H1 (cell line): Measurements from ENCODE around the gene ANKRD29.

ENCODE experiments used
- EP300 ChIP-seq, 2 experiments: IDR thresholded peaks; 1 replicate in 1 of 2; 2 replicates in 1 of 2; pipeline ENCODE4 v1.6.1; 2011 to 2012; ENCODE audit warnings: low read depth in 2 of 2, low read length in 2 of 2, mild to moderate bottlenecking in 2 of 2, borderline replicate concordance in 1 of 2, inconsistent platforms in 1 of 2, moderate library complexity in 1 of 2
- EZH2 ChIP-seq: fragments of 200-600 bp; sonication (generic); IDR thresholded peaks from 2 replicates; pipeline ENCODE4 v1.7.1; 2012; ENCODE audit warnings: low read depth, mild to moderate bottlenecking, moderate library complexity, low read length, inconsistent platforms; ENCODE audit not compliant: severe bottlenecking
- NRF1 ChIP-seq: IDR thresholded peaks from 2 replicates; pipeline ENCODE4 v1.6.1; 2011; ENCODE audit warnings: mild to moderate bottlenecking, low read depth, low read length, improper control_type of control experiment
- SP4 ChIP-seq: IDR thresholded peaks from 2 replicates; pipeline ENCODE4 v1.6.1; 2012; ENCODE audit warnings: low read length, inconsistent platforms
- SUZ12 ChIP-seq: fragments of 200-600 bp; sonication (generic); IDR thresholded peaks from 2 replicates; pipeline ENCODE4 v1.6.1; 2012; ENCODE audit warnings: mild to moderate bottlenecking, inconsistent platforms, low read length, moderate library complexity, mixed read lengths
- TF ChIP-seq, protein P1 (sequence below): IDR thresholded peaks from 2 replicates; pipeline ENCODE4 v1.6.1; 2012; ENCODE audit warnings: inconsistent platforms

DNA sequence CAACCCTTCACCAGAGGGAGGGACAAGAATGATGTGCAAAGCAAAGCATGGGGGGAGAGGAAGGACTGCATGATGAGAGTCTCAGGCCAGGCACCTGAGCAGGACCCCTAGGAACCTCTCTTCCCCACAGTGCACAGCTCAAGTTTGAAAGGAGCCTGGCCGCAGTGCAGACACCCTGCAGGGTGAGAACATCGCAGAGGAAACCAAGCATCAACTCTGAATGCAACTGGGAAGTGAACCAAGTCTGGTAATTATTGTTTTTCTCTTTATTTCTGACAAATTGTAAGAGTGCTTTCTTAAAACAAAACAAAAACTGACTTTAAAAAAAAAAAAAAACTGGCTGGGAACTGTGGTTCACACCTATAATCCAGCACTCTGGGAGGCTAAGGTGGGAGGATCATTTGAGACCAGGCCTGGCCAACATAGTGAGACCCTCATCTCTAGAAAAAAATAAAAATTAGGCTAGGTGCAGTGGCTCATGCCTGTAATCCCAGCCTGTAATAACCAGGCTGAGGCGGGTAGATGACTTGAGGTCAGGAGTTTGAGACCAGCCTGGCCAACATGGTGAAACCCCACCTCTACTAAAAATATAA lies 91.7 kb downstream of the ANKRD29 start:
- no peak for TF ChIP-seq EP300 (IDR thresholded peaks at IDR 0.05; ENCODE audit: borderline replicate concordance in 1 of 2, low read depth in 2 of 2, low read length in 2 of 2)
- TF ChIP-seq EZH2, result no peak
- no peak for TF ChIP-seq NRF1
- TF ChIP-seq SUZ12, result no peak
- no peak for TF ChIP-seq SP4
- TF ChIP-seq, protein P1, sequence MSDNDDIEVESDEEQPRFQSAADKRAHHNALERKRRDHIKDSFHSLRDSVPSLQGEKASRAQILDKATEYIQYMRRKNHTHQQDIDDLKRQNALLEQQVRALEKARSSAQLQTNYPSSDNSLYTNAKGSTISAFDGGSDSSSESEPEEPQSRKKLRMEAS, result no peak
